GM18507 (cell line): ENCODE measurements around the gene TMEM87B.

Experiments
- DNase-seq: peaks from one replicate; pipeline ENCODE4 v3.0.0; 2011; ENCODE audit warnings: low read depth; ENCODE audit not compliant: insufficient read length; ENCODE audit errors: extremely low spot score
- FAIRE-seq: peaks from 2 replicates; lab custom pipeline; 2011; peaks lifted over from hg19 to GRCh38; lab: Jason Lieb, UNC

The TMEM87B gene

DNA sequence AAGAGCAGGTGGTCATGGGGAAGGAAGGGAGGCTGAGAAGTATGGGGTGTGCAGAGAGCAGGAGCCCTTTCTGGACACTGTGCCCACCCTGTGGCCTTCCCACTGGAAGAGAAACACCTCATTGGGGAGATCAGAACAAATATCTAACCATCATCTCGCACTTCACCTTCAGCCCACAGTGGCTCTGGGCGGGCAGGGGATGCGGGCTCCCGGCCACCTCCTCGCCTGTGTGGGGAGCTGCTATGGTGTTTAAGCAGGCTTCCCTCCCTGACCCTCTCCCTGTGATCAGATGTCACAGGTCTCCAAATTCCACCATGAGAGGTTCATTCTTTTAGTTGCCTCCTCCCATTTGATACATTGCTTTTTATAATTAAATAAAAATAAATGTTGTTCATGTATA is 88.1 kb downstream of the TMEM87B start:
- FAIRE-seq (no peak), DNase-seq (no peak)

DNA sequence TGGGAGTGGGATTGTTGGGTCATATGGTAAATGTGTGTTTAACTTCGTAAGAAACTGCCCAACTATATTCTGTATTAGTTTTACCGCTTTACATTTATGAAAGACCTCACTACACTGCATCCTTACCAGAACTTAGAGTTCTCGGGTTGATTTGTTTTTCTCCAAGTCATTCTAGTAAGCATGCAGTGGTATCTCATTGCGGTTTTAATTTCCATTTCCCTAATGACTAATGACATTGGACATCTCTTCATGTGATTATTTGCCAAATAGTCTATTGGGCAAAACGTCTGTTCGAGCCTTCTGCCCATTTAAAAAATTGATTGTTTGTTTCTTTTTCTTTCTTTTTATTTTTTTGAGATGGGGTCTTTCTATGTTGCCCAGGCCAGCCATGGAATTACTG is 89.9 kb downstream of the TMEM87B start:
- DNase-seq (no peak), FAIRE-seq (no peak)

DNA sequence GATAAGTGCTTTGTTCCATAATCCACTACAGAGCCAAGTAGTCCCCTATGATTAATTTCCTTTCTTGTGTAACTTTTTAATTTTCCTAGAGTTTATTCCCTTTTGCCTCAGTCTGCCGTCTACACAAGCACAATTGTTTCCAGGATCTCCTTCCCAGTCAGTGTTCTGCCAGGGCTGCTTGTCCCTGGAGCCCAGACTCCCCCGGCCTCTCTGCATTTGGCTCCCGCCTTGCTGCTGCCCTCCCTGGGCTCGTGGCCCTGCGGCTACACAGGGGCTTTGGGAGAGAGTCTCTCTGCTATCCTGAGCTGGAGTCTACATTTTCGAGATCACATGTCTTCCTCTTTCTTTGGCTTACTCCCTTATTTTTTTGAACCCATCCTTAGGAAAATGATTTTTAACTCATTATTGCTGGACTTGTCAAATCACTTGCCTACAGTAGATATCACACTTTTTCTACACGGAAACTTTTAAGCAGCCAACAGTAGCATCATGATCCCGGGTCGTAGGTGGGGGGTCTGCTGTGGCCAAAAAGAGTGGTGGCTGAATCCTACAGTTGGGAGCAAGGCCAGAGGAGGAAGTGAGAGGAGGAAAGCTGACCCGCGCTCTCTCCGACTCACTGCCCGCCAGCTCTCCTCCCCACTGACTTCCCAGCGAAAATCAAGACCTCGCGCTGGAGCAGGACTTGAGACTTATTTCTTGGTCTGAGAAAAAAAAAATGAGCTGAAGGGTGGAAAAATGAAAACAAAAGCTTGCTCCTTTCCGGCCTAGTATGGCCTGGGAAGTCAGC is 92.5 kb downstream of the TMEM87B start:
- FAIRE-seq = no peak
- no peak for DNase-seq

- no peak for DNase-seq
- FAIRE-seq = no peak
These were observed 93.4 kb downstream of the TMEM87B start for GRCh38 chr2:112148477-112148876.

DNA sequence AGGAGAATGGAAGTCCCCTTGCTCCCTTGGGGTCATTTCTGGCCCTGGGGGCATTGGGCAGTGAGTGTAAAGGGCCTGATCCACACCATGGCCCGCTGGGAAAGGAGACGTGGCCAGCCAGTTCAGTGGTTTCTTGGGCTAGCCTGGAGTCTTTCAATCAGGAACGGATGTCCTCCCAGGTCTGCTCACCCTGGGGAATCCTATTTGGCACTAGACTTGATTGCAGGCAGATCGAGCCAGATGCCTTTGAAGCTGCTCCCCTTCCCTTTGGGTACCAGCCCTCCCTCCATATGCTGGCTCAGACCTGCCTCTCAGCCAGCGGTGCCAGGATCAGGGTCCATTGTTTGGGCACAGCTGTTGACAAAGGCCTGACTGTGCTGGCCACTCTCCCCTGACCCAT is 94.1 kb downstream of the TMEM87B start:
- FAIRE-seq (no peak), DNase-seq (no peak)

GRCh38 chr2:112149866-112150435 is 94.9 kb downstream of the TMEM87B start:
- FAIRE-seq (no peak), DNase-seq (no peak)

GRCh38 chr2:112150447-112150846 is 95.4 kb downstream of the TMEM87B start:
- FAIRE-seq (no peak), DNase-seq (no peak)

DNA sequence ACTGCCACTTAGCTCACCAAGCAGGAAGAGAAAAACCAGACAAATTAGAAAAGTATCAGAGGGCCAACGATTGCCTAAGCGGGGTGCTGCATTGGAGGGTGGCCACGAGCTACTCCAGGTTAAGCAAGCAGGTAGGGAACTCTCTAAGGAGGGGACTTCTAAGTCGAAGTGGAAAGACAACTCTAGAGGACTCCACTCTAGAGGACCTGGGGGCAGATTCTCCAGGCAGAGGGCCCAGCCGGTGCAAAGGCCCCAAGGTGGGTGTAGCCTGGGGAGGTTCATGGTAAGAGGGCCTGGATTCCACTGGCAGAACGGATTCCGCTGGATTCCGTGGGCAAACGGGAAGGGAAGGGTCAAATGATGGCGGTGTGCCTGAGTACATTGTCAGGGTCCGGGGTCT is 95.8 kb downstream of the TMEM87B start:
- FAIRE-seq (no peak), DNase-seq (no peak)

GRCh38 chr2:112151271-112151670 is 96.2 kb downstream of the TMEM87B start:
- no peak for DNase-seq
- no peak for FAIRE-seq

- DNase-seq (no peak), FAIRE-seq (no peak)
These were observed 96.8 kb downstream of the TMEM87B start for GRCh38 chr2:112151701-112152440.

- FAIRE-seq = no peak
These were observed 97.6 kb downstream of the TMEM87B start for GRCh38 chr2:112152476-112153178.

GRCh38 chr2:112153179-112153490 is 98.1 kb downstream of the TMEM87B start:
- DNase-seq (no peak), FAIRE-seq (no peak)

More at GRCh38 chr2:112152476-112153178, 97.6 kb downstream of the TMEM87B start:
- no peak for DNase-seq

- FAIRE-seq = no peak
- DNase-seq = no peak
These were observed 98.4 kb downstream of the TMEM87B start for GRCh38 chr2:112153501-112153900.

DNA sequence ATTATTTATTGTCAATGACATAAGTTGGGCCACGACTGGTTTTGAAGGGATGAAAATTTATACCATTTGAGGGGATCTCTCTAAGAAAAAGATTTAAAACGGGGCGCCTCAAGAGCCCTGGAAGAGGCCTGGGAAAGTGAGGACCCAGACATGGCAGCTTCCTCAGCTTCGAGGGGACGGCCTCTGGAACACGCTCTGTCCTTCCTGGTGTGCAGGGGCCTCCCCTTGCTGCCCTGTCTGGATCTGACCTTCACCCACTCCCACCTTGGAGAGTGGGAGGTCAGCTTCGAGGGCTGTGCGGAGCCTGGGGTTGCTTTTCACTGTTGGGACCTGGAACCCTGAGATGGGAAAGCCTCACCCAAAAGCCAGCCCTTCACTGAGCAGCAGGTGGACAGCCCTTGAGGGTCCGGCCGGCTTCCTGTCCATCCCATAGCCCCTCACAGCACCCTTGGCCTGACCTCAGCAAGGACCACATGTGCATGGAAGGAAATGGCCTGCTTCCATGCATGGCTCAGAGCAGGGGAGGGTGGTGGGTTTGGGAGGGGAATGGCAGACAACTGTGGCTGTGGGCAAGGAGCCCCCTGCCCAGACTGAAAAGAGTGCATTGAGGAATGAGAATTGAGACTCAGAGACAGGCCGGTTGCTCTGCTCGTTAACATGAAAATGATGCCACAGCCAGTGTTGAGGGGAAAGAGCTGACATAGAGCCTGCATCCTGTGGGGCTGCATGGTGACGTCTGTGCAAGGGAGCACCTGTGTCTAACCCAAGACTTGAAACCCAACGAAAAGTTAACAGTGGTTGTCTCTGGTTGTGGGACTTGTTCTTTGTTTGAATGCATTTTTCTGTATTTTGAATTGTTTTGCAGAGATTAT is 99.4 kb downstream of the TMEM87B start:
- DNase-seq (no peak), FAIRE-seq (no peak)

- FAIRE-seq (no peak), DNase-seq (no peak)
These were observed 100.5 kb downstream of the TMEM87B start for GRCh38 chr2:112155331-112156151.

DNA sequence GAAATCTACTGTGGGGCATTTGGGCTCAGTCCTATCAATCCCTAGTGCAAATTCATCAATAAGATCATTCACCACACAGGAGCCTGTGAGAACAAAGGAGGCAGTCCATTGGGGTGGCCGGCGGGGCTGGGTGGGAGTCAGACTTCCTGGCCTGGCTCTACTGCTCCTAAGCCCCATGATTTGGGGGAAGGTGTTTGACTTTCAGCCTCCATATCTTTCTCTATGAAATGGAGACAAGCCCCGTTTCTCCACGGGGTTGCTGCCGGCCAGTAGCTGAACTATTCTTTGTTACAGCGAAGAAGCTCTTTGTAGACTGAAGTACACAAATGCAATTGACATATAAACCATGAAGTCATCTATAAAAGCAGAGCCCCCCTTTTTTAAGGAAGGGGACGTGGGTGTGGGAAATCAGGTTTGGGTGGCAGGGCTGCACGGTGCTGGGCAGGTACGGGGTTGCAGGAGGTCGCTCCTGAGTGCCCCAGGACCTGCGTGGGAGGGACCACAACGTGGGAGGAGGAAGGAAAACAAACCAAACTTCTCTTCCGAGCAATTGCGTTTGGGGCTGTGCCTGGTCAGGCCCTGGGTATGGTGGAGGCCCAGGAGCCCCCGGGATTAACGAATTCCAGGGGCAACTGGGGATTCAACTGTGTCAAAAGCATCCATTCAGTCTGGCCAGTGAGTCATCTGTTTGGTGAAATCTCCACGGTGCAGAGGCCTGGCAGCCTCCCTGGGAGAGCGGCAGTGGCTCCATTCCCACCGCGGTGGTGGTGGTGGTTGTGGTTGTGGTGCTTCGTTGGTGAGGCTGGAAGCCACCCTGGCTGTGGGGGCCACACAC is 101.3 kb downstream of the TMEM87B start:
- DNase-seq (no peak), FAIRE-seq (no peak)

DNA sequence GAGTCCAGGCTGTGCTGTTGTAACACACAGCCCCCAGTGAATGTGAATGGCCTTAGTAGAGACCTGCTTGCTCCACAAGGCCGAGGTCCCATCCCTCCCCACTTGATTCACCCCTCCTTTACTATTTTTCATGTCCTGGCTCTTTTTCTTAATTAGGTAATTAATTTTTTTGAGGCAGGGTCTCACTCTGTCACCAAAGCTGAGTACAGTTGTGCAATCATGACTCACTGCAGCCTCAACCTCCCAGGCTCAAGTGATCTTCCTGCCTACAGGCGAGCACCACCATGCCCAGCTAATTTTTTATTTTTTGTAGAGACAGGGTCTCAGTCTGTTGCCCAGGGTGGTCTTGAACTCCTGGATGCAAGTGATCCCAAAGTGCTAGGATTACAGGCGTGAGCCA is 102.4 kb downstream of the TMEM87B start:
- FAIRE-seq = no peak
- DNase-seq = no peak

GRCh38 chr2:112159454-112159921 is 104.4 kb downstream of the TMEM87B start:
- FAIRE-seq = peak; percentile 48

More at GRCh38 chr2:112159454-112159921, 104.4 kb downstream of the TMEM87B start:
- peak; percentile 33 for DNase-seq
